C4-2B (cell line): ENCODE measurements around the gene TMEM256.

ENCODE experiments used
- ZFX ChIP-seq: fragments of 450-650 bp; IDR thresholded peaks from 2 replicates; pipeline ENCODE4 v1.6.1; 2017
- TF ChIP-seq, protein P1 (sequence below): fragments of 450-650 bp; conservative IDR thresholded peaks from 2 replicates; pipeline ENCODE4 v1.5.1; 2017; ENCODE audit warnings: mild to moderate bottlenecking

DNA sequence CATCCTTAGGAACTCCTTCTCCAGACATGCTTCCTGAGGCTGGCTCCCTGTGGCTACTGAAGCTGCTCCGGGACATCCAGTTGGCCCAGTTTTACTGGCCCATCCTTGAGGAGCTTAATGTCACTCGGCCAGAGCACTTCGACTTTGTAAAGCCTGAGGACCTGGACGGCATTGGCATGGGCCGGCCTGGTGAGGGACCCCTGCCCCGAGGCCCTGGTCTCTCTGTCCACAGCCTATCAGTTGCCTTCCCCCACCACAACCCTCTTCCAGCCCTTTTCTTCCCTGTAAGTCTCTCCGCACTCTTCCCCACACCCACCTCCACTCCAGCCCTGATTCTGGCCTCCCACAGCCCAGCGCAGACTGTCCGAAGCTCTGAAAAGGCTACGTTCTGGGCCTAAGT lies 21.0 kb downstream of the TMEM256 start:
- TF ChIP-seq, protein P1, sequence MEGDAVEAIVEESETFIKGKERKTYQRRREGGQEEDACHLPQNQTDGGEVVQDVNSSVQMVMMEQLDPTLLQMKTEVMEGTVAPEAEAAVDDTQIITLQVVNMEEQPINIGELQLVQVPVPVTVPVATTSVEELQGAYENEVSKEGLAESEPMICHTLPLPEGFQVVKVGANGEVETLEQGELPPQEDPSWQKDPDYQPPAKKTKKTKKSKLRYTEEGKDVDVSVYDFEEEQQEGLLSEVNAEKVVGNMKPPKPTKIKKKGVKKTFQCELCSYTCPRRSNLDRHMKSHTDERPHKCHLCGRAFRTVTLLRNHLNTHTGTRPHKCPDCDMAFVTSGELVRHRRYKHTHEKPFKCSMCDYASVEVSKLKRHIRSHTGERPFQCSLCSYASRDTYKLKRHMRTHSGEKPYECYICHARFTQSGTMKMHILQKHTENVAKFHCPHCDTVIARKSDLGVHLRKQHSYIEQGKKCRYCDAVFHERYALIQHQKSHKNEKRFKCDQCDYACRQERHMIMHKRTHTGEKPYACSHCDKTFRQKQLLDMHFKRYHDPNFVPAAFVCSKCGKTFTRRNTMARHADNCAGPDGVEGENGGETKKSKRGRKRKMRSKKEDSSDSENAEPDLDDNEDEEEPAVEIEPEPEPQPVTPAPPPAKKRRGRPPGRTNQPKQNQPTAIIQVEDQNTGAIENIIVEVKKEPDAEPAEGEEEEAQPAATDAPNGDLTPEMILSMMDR: no peak
- no peak for TF ChIP-seq ZFX
